ENCODE results near the gene SLC22A23.

Gene SLC22A23

DNA sequence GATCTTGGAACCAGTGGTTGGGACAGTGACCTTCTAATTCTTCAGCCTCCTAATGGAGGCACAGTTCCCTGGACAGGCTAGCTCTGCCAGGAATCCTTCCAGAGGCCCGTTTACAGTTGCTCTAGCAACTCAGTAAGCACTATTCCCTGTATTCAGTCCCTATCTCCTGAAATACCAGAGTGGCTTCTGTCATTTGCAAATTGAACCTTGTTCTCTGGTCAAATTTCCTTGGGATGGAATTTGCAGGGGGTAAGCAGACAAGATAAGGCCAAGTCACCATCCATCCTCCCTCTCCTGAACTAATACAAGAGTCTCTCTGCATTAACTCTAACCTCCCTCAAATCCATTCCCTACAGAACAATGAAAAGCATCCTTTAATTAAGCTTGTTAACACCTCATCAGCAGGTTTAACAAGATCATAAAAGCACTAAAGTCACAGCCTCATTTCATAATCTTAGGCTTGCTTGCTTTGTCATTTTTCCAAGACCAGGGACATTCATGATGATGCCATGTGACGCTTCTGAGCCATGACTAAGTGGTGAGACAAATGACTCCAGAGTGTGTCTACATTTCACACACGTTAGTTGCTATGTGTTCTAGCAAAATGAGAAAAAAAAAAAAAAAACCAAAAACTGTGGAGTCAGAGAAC is 37.1 kb downstream of the SLC22A23 start:
- no peak overlapping the region for H3K4me2 ChIP-seq (ENCODE audit: insufficient read depth, low read length)
- no peak overlapping the region for H3K9ac ChIP-seq (ENCODE audit: low read depth, low read length)
- no peak for DNase-seq
- H2AFZ ChIP-seq (ENCODE audit: low read depth, low read length) = no peak overlapping the region
- H3K27ac ChIP-seq (ENCODE audit: low read length) = no peak overlapping the region
- H3K27me3 ChIP-seq (ENCODE audit: insufficient read depth, low read length, poor library complexity) = peaks cover 40% of the 10 kb centered on the region
- H3K79me2 ChIP-seq (ENCODE audit: insufficient read depth, low read length) = no peaks in the 10 kb centered on the region
- H3K4me3 ChIP-seq (ENCODE audit: low read depth in 1 of 2, low read length in 2 of 2) = no peak overlapping the region
- peaks cover 4% of the 10 kb centered on the region; the same call in 1 of the 2 replicates for H4K20me1 ChIP-seq (ENCODE audit: insufficient read depth, low read length)
- no peaks in the 10 kb centered on the region for H3K9me3 ChIP-seq (ENCODE audit: insufficient read depth, low read length, severe bottlenecking)
- ATAC-seq (ENCODE audit: insufficient read depth, low read depth) = no peak
- H3K4me1 ChIP-seq (ENCODE audit: insufficient read depth, low read length) = no peaks in the 10 kb centered on the region
- TF ChIP-seq, protein P1, sequence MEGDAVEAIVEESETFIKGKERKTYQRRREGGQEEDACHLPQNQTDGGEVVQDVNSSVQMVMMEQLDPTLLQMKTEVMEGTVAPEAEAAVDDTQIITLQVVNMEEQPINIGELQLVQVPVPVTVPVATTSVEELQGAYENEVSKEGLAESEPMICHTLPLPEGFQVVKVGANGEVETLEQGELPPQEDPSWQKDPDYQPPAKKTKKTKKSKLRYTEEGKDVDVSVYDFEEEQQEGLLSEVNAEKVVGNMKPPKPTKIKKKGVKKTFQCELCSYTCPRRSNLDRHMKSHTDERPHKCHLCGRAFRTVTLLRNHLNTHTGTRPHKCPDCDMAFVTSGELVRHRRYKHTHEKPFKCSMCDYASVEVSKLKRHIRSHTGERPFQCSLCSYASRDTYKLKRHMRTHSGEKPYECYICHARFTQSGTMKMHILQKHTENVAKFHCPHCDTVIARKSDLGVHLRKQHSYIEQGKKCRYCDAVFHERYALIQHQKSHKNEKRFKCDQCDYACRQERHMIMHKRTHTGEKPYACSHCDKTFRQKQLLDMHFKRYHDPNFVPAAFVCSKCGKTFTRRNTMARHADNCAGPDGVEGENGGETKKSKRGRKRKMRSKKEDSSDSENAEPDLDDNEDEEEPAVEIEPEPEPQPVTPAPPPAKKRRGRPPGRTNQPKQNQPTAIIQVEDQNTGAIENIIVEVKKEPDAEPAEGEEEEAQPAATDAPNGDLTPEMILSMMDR (IDR thresholded peaks at IDR 0.05; ENCODE audit: borderline replicate concordance, extremely low read depth, low read length, poor library complexity, severe bottlenecking) = no peak
- TF ChIP-seq EZH2 (IDR thresholded peaks at IDR 0.05; ENCODE audit: borderline replicate concordance, low read depth, low read length, severe bottlenecking) = no peak
- H3K36me3 ChIP-seq (ENCODE audit: insufficient read depth, low read length) = no peaks in the 10 kb centered on the region

DNA sequence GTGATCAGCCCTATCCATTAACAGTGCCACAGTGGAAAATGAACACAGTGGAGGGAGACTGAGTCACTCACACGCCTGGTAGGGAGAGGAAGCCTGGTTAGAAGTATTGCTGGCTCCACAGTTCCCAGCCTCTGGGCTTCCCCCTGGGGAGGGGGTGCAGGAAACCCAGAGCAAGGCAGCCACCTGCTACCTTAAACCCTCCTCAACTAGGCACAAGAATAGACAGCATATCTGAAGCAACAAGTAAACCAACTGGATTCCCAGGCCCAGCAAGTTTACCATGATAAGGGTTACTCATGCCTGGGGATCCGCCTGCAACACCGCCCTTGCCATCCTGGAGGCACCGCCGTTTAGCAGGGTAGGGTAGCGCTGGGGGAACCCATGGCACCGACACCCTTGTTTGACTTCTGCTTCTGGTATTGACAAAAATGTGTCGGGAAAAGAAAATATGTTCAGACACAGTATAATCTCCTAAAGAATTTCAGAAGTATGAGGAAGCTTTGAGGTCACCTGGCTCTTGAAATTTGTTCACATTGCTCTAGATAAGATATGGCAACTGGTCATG is 38.3 kb downstream of the SLC22A23 start:
- Histone ChIP-seq H3K4me2 (ENCODE audit: insufficient read depth, low read length) (no peak overlapping the region), H4K20me1 (ENCODE audit: insufficient read depth, low read length) (no peaks in the 10 kb centered on the region), H3K27ac (ENCODE audit: low read length) (no peak overlapping the region), H3K4me1 (ENCODE audit: insufficient read depth, low read length) (no peaks in the 10 kb centered on the region), H2AFZ (ENCODE audit: low read depth, low read length) (no peak overlapping the region), H3K79me2 (ENCODE audit: insufficient read depth, low read length) (no peaks in the 10 kb centered on the region), H3K27me3 (ENCODE audit: insufficient read depth, low read length, poor library complexity) (peaks cover 34% of the 10 kb centered on the region), H3K9me3 (ENCODE audit: insufficient read depth, low read length, severe bottlenecking) (no peaks in the 10 kb centered on the region), H3K9ac (ENCODE audit: low read depth, low read length) (no peak overlapping the region), H3K4me3 (ENCODE audit: low read depth in 1 of 2, low read length in 2 of 2) (no peak overlapping the region), H3K36me3 (ENCODE audit: insufficient read depth, low read length) (no peaks in the 10 kb centered on the region)
- ATAC-seq (ENCODE audit: insufficient read depth, low read depth) (no peak), DNase-seq (no peak)
- TF ChIP-seq, protein P1 (IDR thresholded peaks at IDR 0.05; ENCODE audit: borderline replicate concordance, extremely low read depth, low read length, poor library complexity, severe bottlenecking) = no peak
- no peak for TF ChIP-seq EZH2 (IDR thresholded peaks at IDR 0.05; ENCODE audit: borderline replicate concordance, low read depth, low read length, severe bottlenecking)

DNA sequence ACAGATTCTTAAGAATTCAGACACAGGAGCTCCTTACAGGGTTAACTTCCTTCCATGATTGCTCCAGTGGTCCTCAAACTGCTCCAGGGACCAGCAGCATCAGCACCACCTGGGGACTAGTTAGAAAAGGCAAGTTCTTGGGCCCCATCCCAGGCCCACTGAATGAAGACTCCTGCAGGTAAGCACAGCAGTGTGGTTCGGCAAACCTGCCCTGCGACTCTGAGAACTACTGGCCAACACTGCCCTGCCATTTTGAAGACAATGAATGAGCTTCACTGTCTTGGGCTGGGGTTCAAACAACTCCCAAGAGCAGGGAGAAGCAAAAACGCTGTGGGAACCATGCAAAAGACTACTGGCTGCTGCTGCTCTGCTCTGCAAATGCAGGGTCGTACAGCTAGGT is 39.4 kb downstream of the SLC22A23 start:
- Histone ChIP-seq H3K9me3 (ENCODE audit: insufficient read depth, low read length, severe bottlenecking) (no peaks in the 10 kb centered on the region), H3K9ac (ENCODE audit: low read depth, low read length) (no peak overlapping the region), H3K27me3 (ENCODE audit: insufficient read depth, low read length, poor library complexity) (peaks cover 25% of the 10 kb centered on the region), H2AFZ (ENCODE audit: low read depth, low read length) (no peak overlapping the region), H3K79me2 (ENCODE audit: insufficient read depth, low read length) (no peaks in the 10 kb centered on the region), H4K20me1 (ENCODE audit: insufficient read depth, low read length) (no peaks in the 10 kb centered on the region), H3K36me3 (ENCODE audit: insufficient read depth, low read length) (no peaks in the 10 kb centered on the region), H3K27ac (ENCODE audit: low read length) (no peak overlapping the region), H3K4me2 (ENCODE audit: insufficient read depth, low read length) (no peak overlapping the region), H3K4me3 (ENCODE audit: low read depth in 1 of 2, low read length in 2 of 2) (no peak overlapping the region), H3K4me1 (ENCODE audit: insufficient read depth, low read length) (no peaks in the 10 kb centered on the region)
- TF ChIP-seq EZH2 (IDR thresholded peaks at IDR 0.05; ENCODE audit: borderline replicate concordance, low read depth, low read length, severe bottlenecking) = no peak
- TF ChIP-seq, protein P1 (IDR thresholded peaks at IDR 0.05; ENCODE audit: borderline replicate concordance, extremely low read depth, low read length, poor library complexity, severe bottlenecking) = no peak
- DNase-seq (no peak), ATAC-seq (ENCODE audit: insufficient read depth, low read depth) (no peak)

Measured in DND-41 (cell line).